Measurements from ENCODE around the gene TEX26. TPM values are rescaled to one million over a fixed set of nuclear protein-coding genes. Genes with fewer than 3 reads are reported as not detected.

Gene TEX26
- total RNA-seq: not detected in 2 replicates

GRCh38 chr13:30932481-30933353 lies at the start of gene TEX26:
Gene TEX26 (plus strand): TSS chr13:30932656. CDS start chr13:30932716, 60 bp downstream.

GRCh38 chr13:30905932-30906383 lies 26.5 kb upstream of the TEX26 start, which contains the start of gene MEDAG:
Gene MEDAG (plus strand): TSS chr13:30906271. CDS start chr13:30906516, 245 bp downstream.

Other genes starting within 250 kb of the TEX26 start
- not detected in 2 replicates for gene ALOX5AP, start 197.1 kb upstream of the TEX26 start, total RNA-seq
- gene MEDAG, start 26.4 kb upstream of the TEX26 start, total RNA-seq: 13.0 and 20.5 TPM in 2 replicates
- gene HSPH1, start 229.2 kb downstream of the TEX26 start, total RNA-seq: 118 and 134 TPM in 2 replicates